Activated T-cell treated with anti-CD3 and anti-CD28 coated beads, Interleukin-2, amount 50 U/mL, for 72 hours (primary cell): ENCODE data around the gene HDDC3. TPM values are rescaled to one million over a fixed set of nuclear protein-coding genes. Genes with fewer than 3 reads are reported as not detected.

Experiments used
- ATAC-seq, 2 donors: fragments of 150-1000 bp; cut with Tn5 transposase; replicated peaks in 1 of 2; 2 replicates each; pipeline ENCODE4 v1.10.0; 2021; ENCODE audit warnings: moderate library complexity in 2 of 2, mild to moderate bottlenecking in 1 of 2
- DNase-seq, 2 donors: peaks; one replicate each; pipeline ENCODE4 v3.0.0; 2021 to 2022; ENCODE audit warnings: mixed read lengths in 1 of 2
- H3K27ac Mint-ChIP-seq: one replicate; pipeline ENCODE4 v1.8.0; 2022; ENCODE audit warnings: mild to moderate bottlenecking, moderate library complexity, mixed read lengths
- H3K27me3 Mint-ChIP-seq: one replicate; pipeline ENCODE4 v1.8.0; 2022; ENCODE audit warnings: low read depth, mixed read lengths
- H3K36me3 Mint-ChIP-seq, 2 donors: one replicate each; pipeline ENCODE4 v1.8.0; 2022; ENCODE audit warnings: mixed read lengths in 2 of 2, mild to moderate bottlenecking in 1 of 2; ENCODE audit not compliant: insufficient read depth in 2 of 2
- H3K4me1 Mint-ChIP-seq: one replicate; pipeline ENCODE4 v1.8.0; 2022; ENCODE audit warnings: low read depth, mixed read lengths
- H3K4me3 Mint-ChIP-seq, 2 donors: one replicate each; pipeline ENCODE4 v1.8.0; 2022; ENCODE audit warnings: mild to moderate bottlenecking in 2 of 2, mixed read lengths in 2 of 2, moderate library complexity in 2 of 2
- H3K9me3 Mint-ChIP-seq, 2 donors: one replicate each; pipeline ENCODE4 v1.8.0; 2022; ENCODE audit warnings: mixed read lengths in 2 of 2
- total RNA-seq, 2 donors: library from RNA; stranded (reverse); gene quantifications; one replicate each; pipeline ENCODE4 v1.2.3, GENCODE V29; 2022

Gene HDDC3
- total RNA-seq, 2 donors from 2014 or later = 37.6 to 53.7 TPM

DNA sequence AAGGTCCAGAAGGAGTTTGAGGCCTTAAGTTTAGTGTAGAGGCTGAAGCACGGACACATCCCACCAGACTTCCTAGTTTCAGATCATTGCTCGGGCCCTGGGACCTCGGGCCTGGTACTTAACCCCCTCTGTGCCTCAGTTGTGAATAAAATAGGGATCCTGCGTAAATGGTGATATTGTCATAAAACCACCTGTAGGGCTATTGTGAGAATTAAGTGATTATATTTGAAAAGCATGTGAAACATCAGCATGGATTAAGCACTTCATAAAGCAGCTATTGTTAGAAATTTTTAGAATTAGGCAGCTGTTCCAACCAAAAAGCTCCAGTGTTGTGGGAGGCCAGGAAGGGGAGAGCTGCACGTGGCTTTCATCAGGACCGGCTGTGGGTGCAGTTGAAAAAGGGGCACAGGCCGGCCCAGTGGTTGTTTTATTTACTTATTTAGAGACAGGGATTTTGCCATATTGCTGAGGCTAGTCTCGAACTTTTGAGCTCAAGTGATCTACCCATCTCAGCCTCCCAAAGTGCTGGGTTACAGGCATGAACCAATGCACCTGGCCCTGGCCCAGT is 26.8 kb upstream of the HDDC3 start:
- Mint-ChIP-seq H3K4me1 (peaks cover 5% of the 10 kb centered on the region), H3K27me3 (no peaks in the 10 kb centered on the region), H3K4me3 (no peak overlapping the region), H3K27ac (no peak overlapping the region), H3K36me3 (peaks cover 6 to 21% of the 10 kb centered on the region in 2 donors), H3K9me3 (no peaks in the 10 kb centered on the region)
- no peak for DNase-seq
- ATAC-seq = no peak

DNA sequence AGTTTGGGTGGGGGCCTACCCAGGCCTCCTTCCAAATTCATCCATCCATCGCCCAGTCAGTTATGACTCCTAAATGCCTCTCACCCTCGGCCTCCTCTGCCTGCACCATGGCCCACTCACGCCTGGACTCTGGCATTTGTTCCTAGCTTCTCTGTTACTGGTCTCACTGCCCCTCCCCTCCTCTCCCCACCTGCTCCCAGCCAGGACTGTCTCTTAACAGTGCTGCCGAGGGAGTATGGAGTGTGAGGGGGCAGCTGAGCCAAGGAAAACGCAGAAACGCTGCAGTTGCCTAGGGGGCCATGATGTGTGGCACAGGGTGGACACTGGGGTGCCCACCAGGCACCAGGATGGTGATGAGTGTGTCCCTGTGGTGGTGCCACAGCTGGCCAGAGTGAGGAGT is 25.4 kb upstream of the HDDC3 start:
- Mint-ChIP-seq H3K27me3 (no peaks in the 10 kb centered on the region), H3K4me3 (peak overlapping the region; percentile 21 to 70), H3K27ac (no peak overlapping the region), H3K36me3 (peaks cover 8 to 11% of the 10 kb centered on the region in 2 donors), H3K4me1 (peaks cover 10% of the 10 kb centered on the region), H3K9me3 (no peaks in the 10 kb centered on the region)
- no peak for DNase-seq
- ATAC-seq = no peak

- Mint-ChIP-seq H3K4me3 (peak overlapping the region; percentile 21 to 70), H3K36me3 (peaks cover 9 to 11% of the 10 kb centered on the region in 2 donors), H3K27ac (no peak overlapping the region), H3K27me3 (no peaks in the 10 kb centered on the region), H3K9me3 (no peaks in the 10 kb centered on the region), H3K4me1 (peaks cover 10% of the 10 kb centered on the region)
- ATAC-seq (no peak), DNase-seq (no peak)
Measured at GRCh38 chr15:90957031-90957790, 24.9 kb upstream of the HDDC3 start.

DNA sequence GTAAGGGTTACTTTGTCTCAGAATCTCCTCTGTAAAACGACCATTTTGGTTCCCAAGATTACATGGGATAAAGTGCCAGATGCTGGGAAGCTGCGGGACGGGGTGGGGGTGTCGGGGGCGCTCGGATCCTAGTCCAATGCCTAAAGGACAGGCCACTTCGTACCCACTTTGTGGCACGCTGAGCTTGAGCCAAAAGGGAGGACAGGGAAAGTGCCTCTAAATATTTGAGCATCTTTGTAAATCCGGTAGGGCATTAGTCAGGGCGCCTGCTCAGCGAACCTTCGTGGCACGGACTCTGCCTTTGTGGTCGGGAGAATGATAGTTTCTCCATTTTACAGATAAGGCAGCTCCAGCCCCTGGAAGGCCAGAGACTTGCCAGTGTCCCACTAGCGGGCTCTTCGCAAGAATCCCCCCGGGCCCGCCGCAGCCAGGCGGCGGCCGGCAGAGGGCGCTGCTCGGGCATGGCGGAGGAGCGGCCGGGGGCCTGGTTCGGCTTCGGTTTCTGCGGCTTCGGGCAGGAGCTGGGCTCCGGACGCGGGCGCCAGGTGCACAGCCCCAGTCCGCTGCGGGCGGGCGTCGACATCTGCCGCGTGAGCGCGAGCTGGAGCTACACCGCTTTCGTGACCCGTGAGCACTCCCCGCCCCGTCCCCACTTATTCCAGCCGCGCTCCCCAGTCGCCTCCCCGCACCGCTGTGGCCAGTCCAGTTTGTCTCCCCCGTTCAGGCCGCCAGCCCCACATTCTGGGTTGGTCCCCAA is 24.1 kb upstream of the HDDC3 start:
- H3K4me1 Mint-ChIP-seq = peaks cover 10% of the 10 kb centered on the region
- peaks cover 9 to 13% of the 10 kb centered on the region in 2 donors for H3K36me3 Mint-ChIP-seq
- no peak for ATAC-seq

DNA sequence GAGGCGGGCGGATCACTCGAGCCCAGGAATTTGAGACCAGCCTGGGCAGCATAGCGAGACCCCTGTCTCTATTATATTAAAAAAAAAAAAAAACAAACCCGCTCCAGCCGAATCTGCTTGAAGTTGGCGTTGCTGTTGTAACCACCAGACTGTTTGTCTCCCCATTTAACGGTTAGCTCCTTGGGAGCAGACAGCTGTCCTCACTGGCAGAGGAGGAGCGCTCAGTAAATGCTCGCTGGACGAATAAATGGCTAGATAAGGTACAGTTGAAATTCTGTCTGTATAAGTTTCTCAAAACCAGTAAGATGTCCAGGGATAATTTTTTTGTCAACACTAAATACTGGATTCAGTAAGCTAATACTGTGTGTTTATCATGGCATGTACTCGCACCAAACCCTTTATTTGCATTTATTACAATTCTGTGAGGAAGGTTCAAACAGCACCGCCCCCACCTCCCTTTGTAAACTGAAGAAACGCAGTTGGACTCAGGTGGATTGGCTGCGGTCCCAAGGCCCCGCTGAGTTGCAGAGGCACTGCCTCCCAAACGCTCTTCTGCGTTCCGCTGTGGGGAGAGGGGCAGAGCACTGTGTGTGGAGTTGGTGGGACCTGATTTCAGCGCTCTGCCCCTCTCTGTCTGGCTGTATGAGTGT is 23.4 kb upstream of the HDDC3 start:
- Mint-ChIP-seq H3K9me3 (no peaks in the 10 kb centered on the region), H3K27me3 (no peaks in the 10 kb centered on the region), H3K4me3 (peak overlapping the region; percentile 92 to 95), H3K27ac (peak overlapping the region; percentile 72), H3K36me3 (peaks cover 8 to 13% of the 10 kb centered on the region in 2 donors), H3K4me1 (peaks cover 10% of the 10 kb centered on the region)
- no peak for ATAC-seq
- no peak for DNase-seq

More for the DNA sequence above, 24.1 kb upstream of the HDDC3 start:
- peak; percentile 51 to 54 for DNase-seq
- H3K9me3 Mint-ChIP-seq = no peaks in the 10 kb centered on the region
- peak overlapping the region; percentile 28 for H3K27ac Mint-ChIP-seq
- H3K27me3 Mint-ChIP-seq = no peaks in the 10 kb centered on the region
- peak overlapping the region; percentile 92 to 95 for H3K4me3 Mint-ChIP-seq

DNA sequence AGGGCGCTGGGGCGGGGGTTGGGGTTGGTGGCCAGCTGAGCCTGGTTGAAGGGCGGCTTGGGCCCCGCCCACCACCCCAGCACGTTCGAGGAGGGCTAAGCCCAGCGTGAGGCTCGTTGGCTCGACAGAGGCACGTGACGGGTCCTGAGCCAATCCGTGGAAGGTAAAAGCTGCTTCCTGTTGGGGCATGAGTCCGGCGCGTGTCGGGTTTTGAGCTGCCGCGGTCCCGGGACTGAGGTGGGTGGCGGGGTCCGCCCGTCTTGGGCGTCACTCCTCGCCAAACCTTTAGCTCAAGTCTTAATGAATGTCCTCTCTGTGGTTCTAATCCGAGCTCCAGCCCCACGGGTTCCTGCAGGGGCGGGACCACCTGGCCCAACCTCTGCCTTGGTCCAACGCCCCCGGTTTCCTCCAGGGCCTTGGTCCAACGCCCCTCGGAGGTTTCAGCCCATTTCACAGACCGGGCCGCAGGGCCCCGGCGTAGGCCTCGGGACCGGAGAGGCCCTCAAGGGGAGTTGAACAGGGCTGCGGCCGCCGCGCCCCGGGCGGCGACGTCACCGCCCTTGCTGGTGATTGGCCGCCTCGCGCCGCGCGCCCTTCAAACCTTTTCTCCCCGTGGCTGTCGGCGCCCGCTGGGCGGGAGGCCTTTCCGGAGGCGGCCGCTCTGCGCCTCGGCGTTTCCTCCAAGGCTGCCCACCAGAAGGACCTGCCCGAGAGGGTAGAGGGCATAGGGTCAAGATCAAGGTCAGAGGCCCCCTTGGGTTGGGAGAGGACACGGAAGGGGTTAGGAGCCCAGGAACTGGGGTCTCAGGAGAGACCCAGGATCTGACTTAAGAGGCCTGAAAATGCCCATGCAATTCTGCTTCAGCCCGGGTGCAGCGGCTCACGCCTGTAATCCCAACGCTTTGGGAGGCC is 22.6 kb upstream of the HDDC3 start, which contains the start of gene RCCD1:
Gene RCCD1 (plus strand): TSS at position 173 of the 912 bp plus-strand sequence. CDS start 1,851 bp downstream, outside the sequence.
- H3K27ac Mint-ChIP-seq = peak within 1 kb of the TSS; percentile 95
- H3K27me3 Mint-ChIP-seq = no peaks in the 10 kb centered on the region
- DNase-seq (peak; percentile 92 to 95), ATAC-seq (peak; percentile 95 to 96)
- peaks cover 10% of the 10 kb centered on the region for H3K4me1 Mint-ChIP-seq
- H3K36me3 Mint-ChIP-seq = peaks cover 8 to 13% of the 10 kb centered on the region in 2 donors
- H3K4me3 Mint-ChIP-seq = peak within 1 kb of the TSS; percentile 92 to 95
- H3K9me3 Mint-ChIP-seq = no peaks in the 10 kb centered on the region

DNA sequence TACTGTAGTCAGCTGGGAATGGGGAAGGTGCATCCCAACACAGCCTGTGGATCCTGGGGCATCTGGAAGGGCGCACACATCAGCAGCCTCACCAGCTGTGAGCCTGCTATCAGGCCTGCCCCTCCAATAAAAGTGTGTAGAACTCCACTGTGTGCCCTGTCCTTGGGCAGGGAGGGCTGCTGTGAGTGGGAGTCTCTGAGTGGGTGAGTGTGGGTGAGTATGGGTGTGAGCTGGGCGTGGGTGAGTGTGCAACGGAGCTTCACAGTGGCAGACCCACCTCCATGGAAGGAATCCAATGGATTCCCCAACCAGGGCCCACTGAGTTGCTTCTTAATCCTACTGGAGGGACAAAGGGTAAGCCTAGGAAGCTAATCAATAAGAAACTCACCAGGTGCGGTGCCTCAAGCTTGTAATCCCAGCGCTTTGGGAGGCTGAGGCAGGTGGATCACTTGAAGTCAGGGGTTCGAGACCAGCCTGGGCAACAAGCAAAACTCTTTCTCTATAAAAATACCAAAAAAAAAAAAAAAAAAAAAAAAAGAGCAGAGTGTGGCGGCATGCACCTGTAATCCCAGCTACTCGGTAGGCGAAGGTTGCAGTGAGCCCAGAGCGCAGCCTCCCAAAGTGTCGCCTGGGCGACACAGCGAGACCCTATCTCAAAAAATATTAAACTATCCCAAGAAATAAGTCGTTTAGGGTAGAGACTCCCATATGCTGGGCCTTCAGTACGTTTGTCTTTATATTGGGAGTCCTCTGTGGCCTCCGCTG is 21.8 kb upstream of the HDDC3 start:
- Mint-ChIP-seq H3K9me3 (no peaks in the 10 kb centered on the region), H3K27ac (peak overlapping the region; percentile 35), H3K36me3 (peaks cover 8% of the 10 kb centered on the region in 2 donors), H3K27me3 (no peaks in the 10 kb centered on the region), H3K4me1 (peaks cover 10% of the 10 kb centered on the region), H3K4me3 (peak overlapping the region; percentile 92 to 95)
- DNase-seq = no peak
- no peak for ATAC-seq

- no peak for ATAC-seq
- no peak for DNase-seq
- Mint-ChIP-seq H3K9me3 (no peaks in the 10 kb centered on the region), H3K4me3 (no peak overlapping the region), H3K4me1 (peaks cover 10% of the 10 kb centered on the region), H3K36me3 (peaks cover 8 to 13% of the 10 kb centered on the region in 2 donors), H3K27ac (no peak overlapping the region), H3K27me3 (no peaks in the 10 kb centered on the region)
Measured at GRCh38 chr15:90952901-90953677, 20.7 kb upstream of the HDDC3 start.

- DNase-seq = no peak
- no peaks in the 10 kb centered on the region for H3K27me3 Mint-ChIP-seq
- H3K36me3 Mint-ChIP-seq = peaks cover 5 to 16% of the 10 kb centered on the region in 2 donors
- no peak overlapping the region for H3K4me3 Mint-ChIP-seq
- H3K4me1 Mint-ChIP-seq = peaks cover 10% of the 10 kb centered on the region
- H3K9me3 Mint-ChIP-seq = no peaks in the 10 kb centered on the region
- no peak for ATAC-seq
- H3K27ac Mint-ChIP-seq = no peak overlapping the region
Measured at GRCh38 chr15:90950676-90951075, 18.3 kb upstream of the HDDC3 start.

DNA sequence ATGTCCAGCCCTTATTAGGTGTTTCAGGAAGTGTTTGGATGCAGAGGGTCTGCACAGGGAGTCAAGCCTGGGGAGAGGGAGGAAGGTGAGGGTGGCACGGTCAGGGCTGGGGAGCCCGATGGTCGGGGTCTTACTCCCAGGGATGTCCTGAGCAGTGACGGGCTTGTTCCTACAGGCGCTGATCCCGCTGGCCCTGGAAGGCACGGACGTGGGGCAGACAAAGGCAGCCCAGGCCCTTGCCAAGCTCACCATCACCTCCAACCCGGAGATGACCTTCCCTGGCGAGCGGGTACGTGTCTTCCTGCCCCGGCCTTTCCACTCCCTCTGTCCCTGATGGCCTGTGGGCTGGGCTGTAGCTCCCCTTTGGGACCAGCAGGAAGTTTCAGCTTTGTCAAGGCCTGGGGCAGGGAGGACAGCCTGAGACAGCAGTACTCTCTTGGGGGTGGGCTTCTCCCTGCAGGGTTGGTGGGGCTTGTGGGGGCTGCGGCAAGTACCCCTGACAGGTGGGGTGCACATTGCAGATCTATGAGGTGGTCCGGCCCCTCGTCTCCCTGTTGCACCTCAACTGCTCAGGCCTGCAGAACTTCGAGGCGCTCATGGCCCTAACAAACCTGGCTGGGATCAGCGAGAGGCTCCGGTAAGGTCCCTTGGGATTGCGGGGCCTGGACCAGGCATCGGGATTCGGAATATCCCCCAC is 17.8 kb upstream of the HDDC3 start:
- Mint-ChIP-seq H3K9me3 (no peaks in the 10 kb centered on the region), H3K4me3 (no peak overlapping the region), H3K36me3 (peaks cover 5 to 16% of the 10 kb centered on the region in 2 donors), H3K27ac (no peak overlapping the region), H3K27me3 (no peaks in the 10 kb centered on the region), H3K4me1 (peaks cover 10% of the 10 kb centered on the region)
- no peak for DNase-seq
- no peak for ATAC-seq
